H9 (cell line): ENCODE results near the gene LRRK2. TPM values are rescaled to one million over a fixed set of nuclear protein-coding genes. Genes with fewer than 3 reads are reported as not detected.
A peak's percentile ranks its signal among the peaks of the same experiment; 100 is the strongest.

ENCODE experiments used
- DNase-seq: peaks from one replicate; pipeline ENCODE4 v3.0.0-alpha.2; 2017
- H2AFZ ChIP-seq: one replicate; pipeline ENCODE4 v1.6.1; 2013; ENCODE audit warnings: mild to moderate bottlenecking, low read length, control low read depth, moderate library complexity
- H2AK5ac ChIP-seq: 2 replicates; pipeline ENCODE4 v1.6.1; 2013; ENCODE audit warnings: low read length, control low read depth, mixed read lengths; ENCODE audit not compliant: insufficient read length
- H2BK120ac ChIP-seq: one replicate; pipeline ENCODE4 v1.6.1; 2013; ENCODE audit warnings: low read depth, mild to moderate bottlenecking, low read length, control low read depth, inconsistent platforms; ENCODE audit not compliant: poor library complexity, severe bottlenecking
- H2BK12ac ChIP-seq: 2 replicates; pipeline ENCODE4 v1.6.1; 2013; ENCODE audit warnings: low read length, control low read depth, mixed read lengths, low read depth; ENCODE audit not compliant: insufficient read length
- H2BK15ac ChIP-seq: 2 replicates; pipeline ENCODE4 v1.6.1; 2013; ENCODE audit warnings: low read depth, low read length, control low read depth
- H2BK20ac ChIP-seq: one replicate; pipeline ENCODE4 v1.6.1; 2013; ENCODE audit warnings: low read depth, mild to moderate bottlenecking, low read length, control low read depth, inconsistent platforms; ENCODE audit not compliant: poor library complexity, severe bottlenecking
- H2BK5ac ChIP-seq: 2 replicates; pipeline ENCODE4 v1.6.1; 2013; ENCODE audit warnings: low read length, control low read depth, mixed read lengths; ENCODE audit not compliant: insufficient read length
- H3K14ac ChIP-seq: 2 replicates; pipeline ENCODE4 v1.6.1; 2013; ENCODE audit warnings: low read length, control low read depth; ENCODE audit not compliant: insufficient read depth
- H3K18ac ChIP-seq: 2 replicates; pipeline ENCODE4 v1.6.1; 2013; ENCODE audit warnings: low read depth, mild to moderate bottlenecking, mixed read lengths, low read length, control low read depth; ENCODE audit not compliant: insufficient read length
- H3K23ac ChIP-seq: 2 replicates; pipeline ENCODE4 v1.6.1; 2013; ENCODE audit warnings: low read length, control low read depth, mixed read lengths, low read depth; ENCODE audit not compliant: insufficient read length
- H3K23me2 ChIP-seq: 2 replicates; pipeline ENCODE4 v1.6.1; 2013; ENCODE audit warnings: low read depth, mild to moderate bottlenecking, mixed read lengths, low read length, control low read depth; ENCODE audit not compliant: insufficient read length, poor library complexity, severe bottlenecking
- H3K27ac ChIP-seq: 2 replicates; pipeline ENCODE4 v1.5.1; 2013; ENCODE audit warnings: low read length, control low read depth, mixed read lengths, low read depth; ENCODE audit not compliant: insufficient read length
- H3K27me3 ChIP-seq: 2 replicates; pipeline ENCODE4 v1.6.1; 2013; ENCODE audit warnings: low read length, control low read depth, inconsistent platforms; ENCODE audit not compliant: insufficient read depth
- H3K4ac ChIP-seq: 2 replicates; pipeline ENCODE4 v1.6.1; 2013; ENCODE audit warnings: low read depth, mild to moderate bottlenecking, control low read depth, inconsistent platforms, low read length, moderate library complexity
- H3K4me1 ChIP-seq: 2 replicates; pipeline ENCODE4 v1.6.1; 2013; ENCODE audit warnings: low read length, control low read depth, inconsistent platforms; ENCODE audit not compliant: insufficient read depth
- H3K4me2 ChIP-seq: 2 replicates; pipeline ENCODE4 v1.6.1; 2013; ENCODE audit warnings: low read length, control low read depth, mixed read lengths; ENCODE audit not compliant: insufficient read length, insufficient read depth
- H3K56ac ChIP-seq: 2 replicates; pipeline ENCODE4 v1.6.1; 2013; ENCODE audit warnings: low read depth, mild to moderate bottlenecking, mixed read lengths, low read length, control low read depth; ENCODE audit not compliant: insufficient read length
- H3K79me1 ChIP-seq: 2 replicates; pipeline ENCODE4 v1.6.1; 2013; ENCODE audit warnings: low read depth, mild to moderate bottlenecking, moderate library complexity, low read length, control low read depth, inconsistent platforms; ENCODE audit not compliant: insufficient read depth, poor library complexity, severe bottlenecking
- H3K79me2 ChIP-seq: 2 replicates; pipeline ENCODE4 v1.6.1; 2013; ENCODE audit warnings: low read length, control low read depth, inconsistent platforms; ENCODE audit not compliant: insufficient read depth
- H3K9ac ChIP-seq: 2 replicates; pipeline ENCODE4 v1.6.1; 2013; ENCODE audit warnings: low read length, control low read depth, mixed read lengths; ENCODE audit not compliant: insufficient read length; ENCODE audit errors: extremely low read depth
- H3K9me3 ChIP-seq: one replicate; pipeline ENCODE4 v1.6.1; 2013; ENCODE audit warnings: low read depth, low read length, inconsistent platforms; ENCODE audit not compliant: control insufficient read depth
- H3T11ph ChIP-seq: one replicate; pipeline ENCODE4 v1.6.1; 2013; ENCODE audit warnings: mild to moderate bottlenecking, low read length, control low read depth, inconsistent platforms
- H4K20me1 ChIP-seq: one replicate; pipeline ENCODE4 v1.6.1; 2013; ENCODE audit not compliant: control insufficient read depth, insufficient read length, insufficient read depth
- H4K5ac ChIP-seq: 2 replicates; pipeline ENCODE4 v1.6.1; 2013; ENCODE audit warnings: low read depth, mild to moderate bottlenecking, mixed read lengths, low read length, control low read depth; ENCODE audit not compliant: insufficient read length
- H4K8ac ChIP-seq: replicated peaks from 2 replicates; pipeline ENCODE4 v1.6.1; 2013; ENCODE audit warnings: low read length, control low read depth, mixed read lengths, low read depth; ENCODE audit not compliant: insufficient read length
- H4K91ac ChIP-seq: 2 replicates; pipeline ENCODE4 v1.6.1; 2013; ENCODE audit warnings: low read depth, mild to moderate bottlenecking, moderate library complexity, mixed read lengths, low read length, control low read depth; ENCODE audit not compliant: insufficient read length
- H3K27ac Mint-ChIP-seq, 3 experiments: 2 replicates in 2 of 3; 3 replicates in 1 of 3; pipeline ENCODE4 v1.8.0; 2020 to 2021; ENCODE audit warnings: mixed read lengths in 3 of 3, mild to moderate bottlenecking in 1 of 3, moderate library complexity in 1 of 3
- H3K27me3 Mint-ChIP-seq: 2 replicates; pipeline ENCODE4 v1.8.0; 2021; ENCODE audit warnings: low read depth, mild to moderate bottlenecking, moderate library complexity, mixed read lengths
- H3K36me3 Mint-ChIP-seq, 3 experiments: 2 replicates in 2 of 3; 3 replicates in 1 of 3; pipeline ENCODE4 v1.8.0; 2020 to 2021; ENCODE audit warnings: low read depth in 3 of 3, mixed read lengths in 3 of 3; ENCODE audit not compliant: insufficient read depth in 1 of 3
- H3K4me1 Mint-ChIP-seq, 2 experiments: 2 replicates each; pipeline ENCODE4 v1.8.0; 2020; ENCODE audit warnings: mixed read lengths in 2 of 2
- H3K4me3 Mint-ChIP-seq, 2 experiments: 2 replicates in 1 of 2; 3 replicates in 1 of 2; pipeline ENCODE4 v1.8.0; 2020 to 2021; ENCODE audit warnings: mild to moderate bottlenecking in 2 of 2, mixed read lengths in 2 of 2, moderate library complexity in 1 of 2
- H3K9me3 Mint-ChIP-seq, 2 experiments: 2 replicates in 1 of 2; 3 replicates in 1 of 2; pipeline ENCODE4 v1.8.0; 2020; ENCODE audit warnings: mild to moderate bottlenecking in 2 of 2, mixed read lengths in 2 of 2, moderate library complexity in 1 of 2
- whole genome bisulfite sequencing: extraction: QIAGEN DNeasy Blood & Tissue Kit; methylation state at CpG from one replicate; pipeline ENCODE4 v1.1.7; 2013; ENCODE audit warnings: missing lambda C conversion rate, low lambda C conversion rate, mixed read lengths; ENCODE audit not compliant: insufficient read length; ENCODE audit errors: extremely low coverage; 5-methylcytosine and 5-hydroxymethylcytosine counted together
- total RNA-seq: library from RNA; stranded (reverse); gene quantifications from 2 replicates; pipeline ENCODE4 v1.2.1, GENCODE V29; 2021
- TF ChIP-seq, protein P1 (sequence below): fragments of 200-600 bp; sonication (generic); conservative IDR thresholded peaks from 3 replicates; pipeline ENCODE4 v1.8.0; 2021; ENCODE audit warnings: antibody characterized with exemption, mild to moderate bottlenecking

Gene LRRK2
- total RNA-seq, 1 experiment from 2014 or later, result 0.17 TPM

DNA sequence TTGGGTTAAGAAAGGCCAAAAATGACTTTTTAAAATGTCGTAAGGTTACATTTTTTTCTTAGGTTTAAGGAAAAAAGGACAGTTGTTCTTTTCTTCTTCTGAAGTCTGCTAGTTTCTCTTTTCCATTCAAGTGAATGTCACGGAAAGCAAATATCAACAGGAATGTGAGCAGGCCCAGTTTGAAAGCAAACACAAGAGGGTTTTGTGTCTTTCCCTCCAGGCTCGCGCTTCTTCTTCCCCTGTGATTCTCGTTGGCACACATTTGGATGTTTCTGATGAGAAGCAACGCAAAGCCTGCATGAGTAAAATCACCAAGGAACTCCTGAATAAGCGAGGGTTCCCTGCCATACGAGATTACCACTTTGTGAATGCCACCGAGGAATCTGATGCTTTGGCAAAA, 85.4 kb downstream of the LRRK2 start:
- no CpG with 5 or more reads among the region's 9 CpGs for WGBS
- Histone ChIP-seq H4K8ac (no peak overlapping the region), H4K91ac (no peak overlapping the region), H2BK120ac (no peak overlapping the region), H2BK20ac (no peak overlapping the region), H2BK12ac (no peak overlapping the region), H2AFZ (peak overlapping the region; percentile 59), H3K18ac (no peak overlapping the region), H3K4me1 (no peaks in the 10 kb centered on the region), H4K5ac (no peak overlapping the region), H3K4me2 (no peak overlapping the region), H3K9me3 (no peaks in the 10 kb centered on the region), H2BK15ac (no peak overlapping the region), H3K14ac (no peak overlapping the region), H3K79me2 (no peaks in the 10 kb centered on the region), H4K20me1 (no peaks in the 10 kb centered on the region), H2BK5ac (no peak overlapping the region), H3K79me1 (no peaks in the 10 kb centered on the region), H3K23me2 (no peaks in the 10 kb centered on the region), H3K23ac (no peak overlapping the region), H3K4ac (no peak overlapping the region), H3K56ac (no peak overlapping the region), H2AK5ac (no peak overlapping the region), H3K9ac (no peak overlapping the region), H3K27me3 (no peaks in the 10 kb centered on the region), H3K27ac (no peak overlapping the region), H3T11ph (no peak overlapping the region)
- DNase-seq, result no peak
- Mint-ChIP-seq H3K4me3 (no peak overlapping the region), H3K9me3 (no peaks in the 10 kb centered on the region), H3K36me3 (no peaks in the 10 kb centered on the region), H3K4me1 (no peaks in the 10 kb centered on the region), H3K27ac (no peak overlapping the region; a peak in 1 of 7 replicates), H3K27me3 (no peaks in the 10 kb centered on the region)
- TF ChIP-seq, protein P1, sequence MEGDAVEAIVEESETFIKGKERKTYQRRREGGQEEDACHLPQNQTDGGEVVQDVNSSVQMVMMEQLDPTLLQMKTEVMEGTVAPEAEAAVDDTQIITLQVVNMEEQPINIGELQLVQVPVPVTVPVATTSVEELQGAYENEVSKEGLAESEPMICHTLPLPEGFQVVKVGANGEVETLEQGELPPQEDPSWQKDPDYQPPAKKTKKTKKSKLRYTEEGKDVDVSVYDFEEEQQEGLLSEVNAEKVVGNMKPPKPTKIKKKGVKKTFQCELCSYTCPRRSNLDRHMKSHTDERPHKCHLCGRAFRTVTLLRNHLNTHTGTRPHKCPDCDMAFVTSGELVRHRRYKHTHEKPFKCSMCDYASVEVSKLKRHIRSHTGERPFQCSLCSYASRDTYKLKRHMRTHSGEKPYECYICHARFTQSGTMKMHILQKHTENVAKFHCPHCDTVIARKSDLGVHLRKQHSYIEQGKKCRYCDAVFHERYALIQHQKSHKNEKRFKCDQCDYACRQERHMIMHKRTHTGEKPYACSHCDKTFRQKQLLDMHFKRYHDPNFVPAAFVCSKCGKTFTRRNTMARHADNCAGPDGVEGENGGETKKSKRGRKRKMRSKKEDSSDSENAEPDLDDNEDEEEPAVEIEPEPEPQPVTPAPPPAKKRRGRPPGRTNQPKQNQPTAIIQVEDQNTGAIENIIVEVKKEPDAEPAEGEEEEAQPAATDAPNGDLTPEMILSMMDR, result no peak
